Mesenchymal stem cell (in vitro differentiated cells and primary cell): Measurements from ENCODE around the gene FRMD8.
A peak's percentile ranks its signal among the peaks of the same experiment; 100 is the strongest.
"Not testable (repeated sequence)": the region's sequence is repeated elsewhere in the genome, so short reads cannot be mapped to it uniquely, and the experiment has no call there.

Experiments used
- DNase-seq: peaks from one replicate; pipeline ENCODE4 v3.0.0-alpha.2; 2013
- H2AFZ ChIP-seq: one replicate; pipeline ENCODE4 v1.6.1; 2013; ENCODE audit warnings: low read depth, mild to moderate bottlenecking, control low read depth, inconsistent platforms, low read length, moderate library complexity
- H2AK5ac ChIP-seq: 2 replicates; pipeline ENCODE4 v1.6.1; 2013; ENCODE audit warnings: low read length, moderate library complexity, mild to moderate bottlenecking, inconsistent platforms; ENCODE audit not compliant: severe bottlenecking
- H2BK120ac ChIP-seq: one replicate; pipeline ENCODE4 v1.6.1; 2013; ENCODE audit warnings: low read depth, mild to moderate bottlenecking, inconsistent platforms, low read length, moderate library complexity
- H2BK12ac ChIP-seq, 2 experiments: one replicate each; pipeline ENCODE4 v1.6.1; 2013; ENCODE audit warnings: inconsistent platforms in 2 of 2, low read length in 2 of 2, mild to moderate bottlenecking in 2 of 2, moderate library complexity in 2 of 2, control low read depth in 1 of 2
- H2BK15ac ChIP-seq: one replicate; pipeline ENCODE4 v1.6.1; 2013; ENCODE audit warnings: mild to moderate bottlenecking, low read depth, inconsistent platforms; ENCODE audit not compliant: poor library complexity, severe bottlenecking
- H2BK5ac ChIP-seq: 2 replicates; pipeline ENCODE4 v1.6.1; 2013; ENCODE audit warnings: low read depth, mild to moderate bottlenecking, low read length, control low read depth, inconsistent platforms; ENCODE audit not compliant: poor library complexity, severe bottlenecking
- H3K14ac ChIP-seq, 2 experiments: one replicate each; pipeline ENCODE4 v1.6.1; 2013; ENCODE audit warnings: inconsistent platforms in 2 of 2, low read length in 2 of 2, control low read depth in 1 of 2, mild to moderate bottlenecking in 1 of 2, moderate library complexity in 1 of 2
- H3K18ac ChIP-seq, 2 experiments: one replicate each; pipeline ENCODE4 v1.6.1; 2013; ENCODE audit warnings: inconsistent platforms in 2 of 2, low read length in 2 of 2, control low read depth in 1 of 2, low read depth in 1 of 2, mild to moderate bottlenecking in 1 of 2
- H3K23ac ChIP-seq, 2 experiments: one replicate each; pipeline ENCODE4 v1.6.1; 2013; ENCODE audit warnings: inconsistent platforms in 2 of 2, low read length in 2 of 2, mild to moderate bottlenecking in 2 of 2, moderate library complexity in 2 of 2, control low read depth in 1 of 2
- H3K27ac ChIP-seq: 2 replicates; pipeline ENCODE4 v1.5.1; 2013; ENCODE audit warnings: mild to moderate bottlenecking, moderate library complexity, low read length, control low read depth, inconsistent platforms; ENCODE audit not compliant: poor library complexity, severe bottlenecking
- H3K27me3 ChIP-seq, 2 experiments: 2 replicates each; pipeline versions ENCODE4 v1.6.1 to v1.7.0; 2013; ENCODE audit warnings: low read length in 2 of 2, mild to moderate bottlenecking in 2 of 2, moderate library complexity in 2 of 2, control low read depth in 1 of 2, inconsistent platforms in 1 of 2; ENCODE audit not compliant: control insufficient read depth in 1 of 2, insufficient read depth in 1 of 2
- H3K36me3 ChIP-seq, 2 experiments: 2 replicates each; pipeline versions ENCODE4 v1.6.1 to v1.7.0; 2013; ENCODE audit warnings: low read length in 2 of 2, control low read depth in 1 of 2, inconsistent platforms in 1 of 2, low read depth in 1 of 2, mild to moderate bottlenecking in 1 of 2; ENCODE audit not compliant: insufficient read depth in 2 of 2, control insufficient read depth in 1 of 2
- H3K4ac ChIP-seq, 2 experiments: one replicate each; pipeline ENCODE4 v1.6.1; 2013; ENCODE audit warnings: inconsistent platforms in 2 of 2, low read length in 2 of 2, mild to moderate bottlenecking in 2 of 2, moderate library complexity in 2 of 2, control low read depth in 1 of 2, low read depth in 1 of 2
- H3K4me1 ChIP-seq: 2 replicates; pipeline ENCODE4 v1.6.1; 2013; ENCODE audit warnings: low read depth, low read length, control low read depth; ENCODE audit not compliant: control insufficient read depth, insufficient read depth
- H3K4me2 ChIP-seq: 2 replicates; pipeline ENCODE4 v1.6.1; 2013; ENCODE audit warnings: low read length, mild to moderate bottlenecking, inconsistent platforms; ENCODE audit not compliant: poor library complexity, severe bottlenecking
- H3K4me3 ChIP-seq, 2 experiments: 2 replicates each; pipeline versions ENCODE4 v1.5.1 to v1.7.0; 2013; ENCODE audit warnings: low read length in 2 of 2, mild to moderate bottlenecking in 2 of 2, control low read depth in 1 of 2, low read depth in 1 of 2; ENCODE audit not compliant: insufficient read depth in 1 of 2
- H3K79me1 ChIP-seq: replicated peaks from 2 replicates; pipeline ENCODE4 v1.6.1; 2013; ENCODE audit warnings: mild to moderate bottlenecking, control low read depth, low read length, inconsistent platforms; ENCODE audit not compliant: poor library complexity, severe bottlenecking
- H3K9ac ChIP-seq: 2 replicates; pipeline ENCODE4 v1.7.0; 2013; ENCODE audit warnings: mild to moderate bottlenecking, low read length, moderate library complexity
- H3K9me3 ChIP-seq: 2 replicates; pipeline ENCODE4 v1.7.0; 2013; ENCODE audit warnings: mild to moderate bottlenecking, low read length; ENCODE audit not compliant: control insufficient read depth
- H4K8ac ChIP-seq: one replicate; pipeline ENCODE4 v1.6.1; 2013; ENCODE audit warnings: inconsistent platforms, mild to moderate bottlenecking, low read length, moderate library complexity
- H4K91ac ChIP-seq: one replicate; pipeline ENCODE4 v1.6.1; 2013; ENCODE audit warnings: mild to moderate bottlenecking, low read length, inconsistent platforms
- WGBS: methylation state at CpG from one replicate; pipeline ENCODE4 v1.1.7; 2013; ENCODE audit warnings: mixed read lengths; 5-methylcytosine and 5-hydroxymethylcytosine counted together

FRMD8 gene

DNA sequence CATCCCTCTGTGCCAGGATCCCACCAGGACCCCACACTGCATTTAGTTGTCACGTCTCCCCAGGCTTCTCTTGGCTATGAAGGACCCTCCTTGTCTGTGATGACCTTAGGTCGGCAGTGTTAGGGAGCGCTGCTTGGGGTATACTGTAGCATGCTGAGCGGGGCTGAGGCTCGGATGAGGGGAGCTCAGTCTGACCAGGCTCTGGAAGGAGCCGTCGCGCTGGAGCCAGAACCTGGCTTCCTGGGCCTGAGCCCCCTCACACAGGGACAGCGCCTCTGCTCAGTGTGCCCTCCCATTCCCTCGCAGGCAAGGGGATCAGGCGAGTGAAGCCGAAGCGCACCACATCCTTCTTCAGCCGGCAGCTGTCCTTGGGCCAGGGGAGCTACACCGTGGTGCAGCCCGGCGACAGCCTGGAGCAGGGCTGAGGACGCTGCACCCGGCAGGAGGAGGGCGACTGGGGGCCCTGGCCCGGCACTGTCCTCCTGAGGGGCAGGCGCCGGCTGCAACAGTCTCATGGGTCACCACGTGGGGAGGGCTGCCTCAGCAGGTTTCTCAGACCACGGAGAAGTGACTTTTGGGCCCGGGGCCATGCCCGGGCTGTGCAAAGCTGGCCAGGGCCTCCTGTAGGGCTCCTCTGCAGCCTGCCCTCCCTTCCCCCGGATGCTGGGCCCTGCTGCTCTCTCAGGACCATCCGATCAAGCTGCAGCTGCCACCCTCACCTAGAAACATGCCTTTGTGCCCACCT lies 24.7 kb downstream of the FRMD8 start:
- no peak overlapping the region for H2AK5ac ChIP-seq
- H3K4me2 ChIP-seq, result no peak overlapping the region
- no peak overlapping the region for H2AFZ ChIP-seq
- WGBS, result 92% methylated on average over 28 of the region's 29 CpGs
- no peaks in the 10 kb centered on the region for H3K27me3 ChIP-seq
- no peak overlapping the region for H4K91ac ChIP-seq
- H3K4me1 ChIP-seq, result peaks cover 13% of the 10 kb centered on the region
- H3K9ac ChIP-seq, result no peak overlapping the region
- H4K8ac ChIP-seq, result no peak overlapping the region
- no peak overlapping the region for H3K27ac ChIP-seq
- H2BK12ac ChIP-seq, result no peak overlapping the region
- no peak overlapping the region for H3K14ac ChIP-seq
- H3K9me3 ChIP-seq, result no peaks in the 10 kb centered on the region
- peaks cover 60 to 71% of the 10 kb centered on the region in 2 experiments for H3K36me3 ChIP-seq
- H2BK120ac ChIP-seq, result no peak overlapping the region
- peaks cover 30% of the 10 kb centered on the region for H3K79me1 ChIP-seq
- H3K18ac ChIP-seq, result no peak overlapping the region
- DNase-seq, result no peak
- H2BK5ac ChIP-seq, result no peak overlapping the region
- no peak overlapping the region for H3K23ac ChIP-seq
- no peak overlapping the region for H3K4me3 ChIP-seq
- H3K4ac ChIP-seq, result no peak overlapping the region
- no peak overlapping the region for H2BK15ac ChIP-seq

DNA sequence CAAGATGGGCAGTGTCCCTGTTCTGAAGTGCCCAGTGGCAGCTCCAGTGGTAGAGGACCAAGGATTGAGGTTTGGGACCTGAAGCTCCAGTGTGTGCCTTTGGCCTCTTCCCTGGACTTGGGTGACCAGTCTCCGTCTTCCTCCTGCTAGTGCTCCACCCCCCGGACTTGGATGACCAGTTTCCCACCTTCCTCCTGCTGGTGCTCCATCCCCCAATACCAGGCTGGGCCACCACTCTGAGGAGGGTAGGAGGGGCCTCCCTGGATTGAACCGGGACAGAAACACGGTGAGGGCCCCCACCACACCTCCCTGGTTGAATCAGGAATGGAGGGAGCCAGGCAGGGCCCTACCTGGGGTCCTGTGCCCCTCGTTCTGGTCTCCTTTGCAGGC lies 25.2 kb downstream of the FRMD8 start:
- Histone ChIP-seq H3K14ac (no peak overlapping the region), H3K18ac (no peak overlapping the region), H2BK120ac (no peak overlapping the region), H2BK5ac (no peak overlapping the region), H3K23ac (no peak overlapping the region), H3K79me1 (peaks cover 31% of the 10 kb centered on the region), H3K4me1 (peaks cover 16% of the 10 kb centered on the region), H2BK12ac (no peak overlapping the region), H4K91ac (no peak overlapping the region), H3K9me3 (no peaks in the 10 kb centered on the region), H3K27ac (no peak overlapping the region), H3K9ac (no peak overlapping the region), H3K4me3 (no peak overlapping the region), H2AK5ac (no peak overlapping the region), H3K4ac (no peak overlapping the region), H3K27me3 (no peaks in the 10 kb centered on the region), H3K4me2 (no peak overlapping the region), H2BK15ac (no peak overlapping the region), H4K8ac (no peak overlapping the region), H2AFZ (no peak overlapping the region), H3K36me3 (peaks cover 54 to 66% of the 10 kb centered on the region in 2 experiments)
- no peak for DNase-seq
- 88% methylated on average over 4 of the region's 5 CpGs for WGBS

GRCh38 chr11:65412271-65413076 lies 26.0 kb downstream of the FRMD8 start:
- DNase-seq, result no peak
- 96% methylated on average over 19 of the region's 24 CpGs for WGBS

DNA sequence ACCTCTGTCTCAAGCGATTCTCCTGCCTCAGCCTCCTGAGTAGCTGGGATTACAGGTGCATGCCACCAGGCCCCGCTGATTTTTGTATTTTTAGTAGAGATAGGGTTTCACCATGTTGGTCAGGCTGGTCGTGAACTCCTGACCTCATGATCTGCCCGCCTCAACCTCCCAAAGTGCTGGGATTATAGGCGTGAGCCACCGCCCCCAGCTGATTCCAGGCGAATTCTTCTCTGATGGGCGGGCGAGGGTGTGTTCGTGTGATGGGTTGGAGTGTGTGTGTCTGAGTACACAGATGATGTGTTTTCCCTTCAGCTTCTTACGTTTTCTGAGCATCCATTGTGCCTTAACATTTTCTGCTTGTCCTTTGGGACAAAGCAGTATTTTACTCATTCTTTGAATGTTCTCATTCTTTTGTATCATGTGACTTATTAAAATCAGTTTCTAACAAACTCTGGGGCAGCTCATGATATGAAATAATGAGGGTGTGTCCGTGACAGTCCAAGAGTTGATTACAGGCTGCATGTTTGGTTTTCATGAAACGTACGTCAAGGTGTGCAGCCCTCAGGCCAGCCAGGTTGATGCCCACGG lies 26.7 kb downstream of the FRMD8 start:
- not testable (repeated sequence) for H2BK15ac ChIP-seq

More at GRCh38 chr11:65412271-65413076, 26.0 kb downstream of the FRMD8 start:
- Histone ChIP-seq H3K4ac (no peak overlapping the region), H4K8ac (no peak overlapping the region), H3K27ac (no peak overlapping the region), H3K18ac (no peak overlapping the region), H2AK5ac (no peak overlapping the region), H3K27me3 (no peaks in the 10 kb centered on the region), H2BK12ac (no peak overlapping the region), H3K4me2 (no peak overlapping the region), H2BK5ac (no peak overlapping the region), H3K79me1 (peaks cover 31% of the 10 kb centered on the region), H3K23ac (no peak overlapping the region), H2AFZ (no peak overlapping the region), H4K91ac (no peak overlapping the region), H3K9ac (peak overlapping the region; percentile 18), H3K14ac (no peak overlapping the region), H3K4me1 (peaks cover 24% of the 10 kb centered on the region), H2BK15ac (no peak overlapping the region), H3K36me3 (peaks cover 53 to 59% of the 10 kb centered on the region in 2 experiments), H3K9me3 (no peaks in the 10 kb centered on the region), H2BK120ac (no peak overlapping the region), H3K4me3 (no peak overlapping the region)

More for the DNA sequence above, 26.7 kb downstream of the FRMD8 start:
- not testable (repeated sequence) for H4K91ac ChIP-seq, H3K4me3 ChIP-seq, H3K4ac ChIP-seq, H2AFZ ChIP-seq, H3K27me3 ChIP-seq, H2AK5ac ChIP-seq, H3K23ac ChIP-seq, H2BK120ac ChIP-seq, H2BK5ac ChIP-seq, DNase-seq, H4K8ac ChIP-seq, H2BK12ac ChIP-seq, H3K18ac ChIP-seq, H3K27ac ChIP-seq, H3K14ac ChIP-seq, H3K9me3 ChIP-seq, H3K4me2 ChIP-seq
- Histone ChIP-seq H3K9ac (peak overlapping the region; percentile 31), H3K4me1 (peaks cover 29% of the 10 kb centered on the region), H3K79me1 (peaks cover 31% of the 10 kb centered on the region), H3K36me3 (peaks cover 53% of the 10 kb centered on the region in 2 experiments)
- 97% methylated on average over 15 of the region's 15 CpGs for WGBS
